Activated CD8-positive, alpha-beta memory T cell treated with anti-CD3 and anti-CD28 coated beads, Interleukin-2, amount 50 U/mL, for 24 hours (primary cell): Measurements from ENCODE around the gene MMAA.
"Not testable (repeated sequence)": the region's sequence is repeated elsewhere in the genome, so short reads cannot be mapped to it uniquely, and the experiment has no call there.

Source experiments
- DNase-seq: peaks from one replicate; pipeline ENCODE4 v3.0.0-alpha.2; 2020; ENCODE audit errors: extremely low read depth

The MMAA gene

DNA sequence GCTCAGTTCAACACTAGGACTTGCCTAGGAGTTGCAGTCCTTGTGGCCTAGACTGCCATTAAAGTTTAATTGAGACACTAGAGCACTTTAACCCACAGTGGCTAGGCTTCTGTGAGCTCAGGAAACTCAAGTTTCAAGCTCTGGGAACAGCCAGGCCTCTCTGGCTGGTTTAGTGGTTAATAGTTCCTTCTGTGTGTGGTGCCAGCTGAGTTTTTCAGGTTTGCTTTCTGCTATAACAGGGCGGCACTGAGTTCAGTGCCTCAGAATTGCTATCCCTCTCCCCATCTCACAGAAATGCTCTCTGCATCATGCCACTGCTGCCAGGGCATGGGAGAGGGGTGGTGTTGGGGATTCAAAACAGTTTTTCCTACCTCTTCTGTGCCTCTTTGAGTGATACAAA lies 15.9 kb downstream of the MMAA start:
- no peak for DNase-seq

DNA sequence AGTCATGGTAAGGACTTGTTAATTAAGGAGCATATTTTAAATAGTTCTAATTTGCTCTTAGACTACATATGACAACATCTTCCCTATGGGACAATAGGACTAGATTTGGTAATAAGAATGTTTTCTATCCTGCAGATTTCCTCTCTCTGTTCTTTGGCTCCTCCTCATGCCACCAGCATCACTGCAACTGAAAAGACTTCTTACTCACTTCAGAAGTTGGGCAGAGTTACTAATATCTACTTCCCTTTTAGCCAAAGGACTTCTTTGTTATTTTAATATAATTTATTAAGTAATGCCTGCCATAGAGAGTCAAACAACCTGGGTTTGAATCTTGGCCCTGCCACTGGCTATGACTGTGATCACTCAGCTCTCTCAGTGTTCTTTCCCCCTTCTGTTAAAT lies 16.4 kb downstream of the MMAA start:
- DNase-seq, result no peak

DNA sequence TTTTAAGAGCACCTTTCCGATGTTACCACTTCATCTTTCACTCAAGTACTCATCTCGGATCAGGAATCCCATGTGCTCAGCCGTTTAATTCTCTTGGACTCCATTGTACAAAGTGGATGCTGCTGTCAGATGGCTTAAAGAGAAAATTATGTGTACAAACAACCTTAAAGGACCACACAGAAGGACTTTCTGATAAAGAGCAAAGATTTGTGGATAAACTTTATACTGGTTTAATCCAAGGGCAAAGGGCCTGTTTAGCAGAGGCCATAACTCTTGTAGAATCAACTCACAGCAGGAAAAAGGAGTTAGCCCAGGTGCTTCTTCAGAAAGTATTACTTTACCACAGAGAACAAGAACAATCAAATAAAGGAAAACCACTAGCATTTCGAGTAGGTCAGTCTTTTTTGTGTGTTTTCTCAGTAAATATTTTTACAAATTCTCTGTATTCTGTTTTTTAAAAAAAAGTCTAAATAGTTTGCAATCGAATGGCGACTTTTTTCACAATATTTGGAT lies 20.1 kb downstream of the MMAA start:
- no peak for DNase-seq

- not testable (repeated sequence) for DNase-seq
Measured at GRCh38 chr4:145640236-145640635, 21.1 kb downstream of the MMAA start.

- no peak for DNase-seq
Measured at GRCh38 chr4:145643295-145643694, 24.1 kb downstream of the MMAA start.

- DNase-seq, result no peak
Measured at GRCh38 chr4:145644699-145645098, 25.5 kb downstream of the MMAA start.

DNA sequence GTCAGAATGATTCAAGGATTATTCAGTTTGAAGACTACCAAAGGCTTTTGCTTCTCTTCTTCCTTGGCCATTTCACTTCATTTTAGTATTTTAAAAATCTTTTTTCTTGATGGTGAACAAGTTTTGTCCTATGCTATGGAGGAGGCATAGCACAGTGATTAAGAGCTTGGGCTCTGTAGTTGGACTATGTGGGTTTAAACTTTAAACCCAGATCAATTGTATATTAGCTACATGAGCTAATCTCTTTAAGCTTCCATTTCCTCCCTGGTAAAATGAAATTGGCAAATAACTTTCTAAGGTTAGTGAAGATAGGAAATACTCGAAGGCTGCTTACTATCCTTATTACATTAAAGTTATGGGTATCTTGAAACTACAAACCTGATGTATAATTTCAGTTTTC lies 37.0 kb downstream of the MMAA start:
- DNase-seq, result no peak

GRCh38 chr4:145660064-145660463 lies 40.9 kb downstream of the MMAA start:
- no peak for DNase-seq

GRCh38 chr4:145663194-145663593 lies 44.0 kb downstream of the MMAA start:
- DNase-seq, result no peak

GRCh38 chr4:145665773-145666172 lies 46.6 kb downstream of the MMAA start:
- no peak for DNase-seq

DNA sequence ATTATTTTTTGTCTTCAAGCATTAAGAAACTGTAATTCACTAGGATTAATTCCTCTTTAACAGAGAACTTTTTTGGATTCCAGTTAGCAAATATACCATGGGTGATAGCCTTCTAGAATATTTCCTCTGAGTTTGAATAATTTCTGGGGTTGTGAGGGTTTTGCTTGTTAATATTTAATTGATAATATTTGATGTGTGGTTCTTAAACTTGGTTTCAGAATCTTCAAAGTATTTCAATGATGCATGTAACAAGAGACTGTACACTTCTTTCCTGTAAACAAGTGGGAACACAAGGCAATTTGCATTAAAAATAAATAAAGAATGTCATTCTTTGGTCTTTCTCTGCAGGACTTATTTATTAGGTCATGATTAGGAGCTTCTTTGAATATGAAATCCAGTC lies 51.2 kb downstream of the MMAA start:
- no peak for DNase-seq

DNA sequence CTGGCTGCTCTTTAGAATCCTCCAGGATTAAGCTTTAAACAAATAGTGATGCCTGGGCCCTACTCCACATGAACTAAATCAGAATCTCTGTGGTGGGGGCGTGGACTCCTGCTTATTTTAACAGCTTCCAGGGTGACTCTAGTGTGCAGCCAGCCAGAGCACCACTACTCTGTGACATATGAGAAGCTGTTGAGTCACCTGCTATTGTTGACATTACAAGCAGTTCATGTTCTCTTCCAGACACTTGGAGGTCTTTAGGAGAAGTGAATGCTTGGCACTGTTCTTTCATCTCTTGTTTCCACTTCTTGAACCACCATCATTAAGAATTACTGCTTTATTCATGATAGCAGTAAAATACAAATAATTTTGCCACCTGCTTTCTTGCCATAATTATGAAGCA lies 60.3 kb downstream of the MMAA start:
- no peak for DNase-seq

DNA sequence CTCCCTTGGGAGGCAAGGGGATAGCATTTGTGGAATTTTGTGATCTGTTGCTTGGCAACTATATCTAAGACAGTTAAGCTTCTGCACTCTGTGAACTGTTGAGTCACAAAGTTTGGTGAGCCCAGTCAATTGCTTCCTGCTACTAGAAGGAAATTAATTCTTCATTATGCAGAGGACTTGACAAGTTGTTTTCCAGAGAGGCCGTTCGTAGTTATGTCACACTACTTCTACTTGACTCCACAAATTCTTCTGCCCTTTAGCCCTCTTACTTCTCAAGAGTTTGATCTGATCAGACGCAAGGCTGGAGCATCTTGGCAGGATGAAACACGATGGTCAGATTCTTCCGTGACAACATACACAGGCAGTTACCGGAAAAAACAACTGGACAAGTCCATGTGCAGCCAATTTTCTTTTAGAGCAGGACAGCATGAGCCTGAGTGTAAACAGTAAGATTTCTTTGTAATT lies 60.8 kb downstream of the MMAA start, which contains the start of gene C4orf51:
C4orf51 (plus strand) TSS at position 156 of the 465 bp plus-strand sequence; CDS start at position 214, 58 bp downstream.
- no peak for DNase-seq

DNA sequence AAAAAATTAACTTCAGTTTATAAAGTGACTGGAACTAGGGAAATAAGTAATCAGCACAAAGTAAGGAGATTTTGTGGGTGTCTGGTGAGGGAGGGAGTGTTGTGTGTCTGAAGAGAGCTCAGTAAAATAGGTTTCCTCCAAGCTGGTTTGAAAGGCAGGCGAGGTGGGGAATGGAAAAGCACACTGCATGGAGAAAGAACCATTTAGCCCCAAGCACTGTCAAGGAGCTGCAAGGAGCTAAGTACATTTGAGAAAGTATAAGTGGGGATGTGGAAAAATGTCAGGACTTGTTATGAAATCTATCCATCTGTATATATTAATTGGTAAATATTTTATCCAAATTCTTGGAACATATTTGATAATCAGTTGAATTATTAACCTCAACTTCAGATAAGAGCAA lies 61.7 kb downstream of the MMAA start:
- no peak for DNase-seq

DNA sequence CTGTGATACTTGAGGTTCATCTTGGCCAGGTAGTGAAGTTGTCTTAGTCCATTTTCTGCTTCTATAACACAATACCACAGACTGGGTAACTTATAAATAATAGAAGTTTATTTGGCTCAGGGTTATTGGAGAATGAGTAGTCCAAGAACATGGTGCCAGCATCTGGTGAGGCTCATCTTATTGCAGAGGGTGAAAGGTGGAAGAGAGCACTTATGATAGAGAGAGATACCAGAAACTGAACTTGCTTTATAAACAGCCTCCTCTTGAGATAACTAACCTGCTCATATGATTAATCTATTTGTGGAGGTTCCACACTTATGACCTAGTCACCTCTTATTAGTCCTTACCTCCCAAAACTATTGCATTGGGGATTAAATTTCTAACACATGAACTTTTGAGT lies 62.3 kb downstream of the MMAA start:
- no peak for DNase-seq

GRCh38 chr4:145681956-145682355 lies 62.8 kb downstream of the MMAA start:
- DNase-seq, result no peak

DNA sequence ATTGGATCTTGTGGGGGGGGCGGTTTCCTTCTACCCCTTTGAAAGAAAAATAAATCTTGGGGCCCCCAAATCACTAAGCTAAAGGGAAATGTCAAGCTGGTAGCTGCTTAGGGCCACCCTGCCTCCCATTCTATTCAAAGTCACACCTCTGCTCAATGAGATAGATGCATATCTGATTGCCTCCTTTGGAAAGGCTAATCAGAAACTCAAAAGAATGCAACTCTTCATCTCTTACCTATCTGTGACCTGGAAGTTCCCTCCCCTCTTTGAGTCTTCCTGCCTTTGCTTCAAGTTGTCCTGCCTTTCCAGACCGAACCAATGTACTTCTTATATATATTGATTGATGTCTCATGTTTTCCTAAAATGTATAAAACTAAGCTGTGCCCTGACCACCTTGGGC lies 67.8 kb downstream of the MMAA start:
- DNase-seq, result no peak

DNA sequence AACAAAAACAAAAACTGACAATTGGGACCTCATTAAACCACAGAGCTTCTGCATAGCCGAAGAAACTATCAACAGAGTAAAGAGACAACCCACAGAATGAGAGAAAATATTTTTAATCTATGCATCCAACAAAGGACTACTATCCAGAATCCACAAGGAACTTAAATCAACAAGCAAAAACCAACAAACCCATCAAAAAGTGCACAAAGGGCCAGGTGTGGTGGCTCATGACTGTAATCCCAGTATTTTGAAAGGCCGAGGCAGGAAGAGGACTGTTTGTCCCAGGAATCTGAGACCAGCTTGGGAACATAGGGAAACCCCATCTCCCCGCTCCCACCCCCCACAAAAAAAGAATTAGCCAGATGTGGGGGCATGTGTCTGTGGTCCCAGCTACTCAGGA lies 71.4 kb downstream of the MMAA start:
- no peak for DNase-seq

DNA sequence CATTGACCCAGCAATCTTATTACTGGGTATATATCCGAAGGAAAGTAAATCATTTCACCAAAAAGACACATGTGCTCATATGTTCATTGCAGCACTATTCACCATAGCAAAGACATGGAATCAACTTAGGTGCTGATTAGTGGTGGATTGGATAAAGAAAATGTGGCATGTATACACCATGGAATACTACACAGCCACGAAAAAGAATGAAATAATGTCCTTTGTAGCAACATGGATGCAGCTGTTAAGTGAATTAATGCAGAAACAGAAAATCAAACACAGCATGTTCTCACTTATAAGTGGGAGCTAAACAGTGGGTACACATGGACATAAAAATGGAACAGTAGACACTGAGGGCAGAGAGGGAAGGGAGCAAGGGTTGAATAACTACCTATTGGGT lies 72.2 kb downstream of the MMAA start:
- not testable (repeated sequence) for DNase-seq

DNA sequence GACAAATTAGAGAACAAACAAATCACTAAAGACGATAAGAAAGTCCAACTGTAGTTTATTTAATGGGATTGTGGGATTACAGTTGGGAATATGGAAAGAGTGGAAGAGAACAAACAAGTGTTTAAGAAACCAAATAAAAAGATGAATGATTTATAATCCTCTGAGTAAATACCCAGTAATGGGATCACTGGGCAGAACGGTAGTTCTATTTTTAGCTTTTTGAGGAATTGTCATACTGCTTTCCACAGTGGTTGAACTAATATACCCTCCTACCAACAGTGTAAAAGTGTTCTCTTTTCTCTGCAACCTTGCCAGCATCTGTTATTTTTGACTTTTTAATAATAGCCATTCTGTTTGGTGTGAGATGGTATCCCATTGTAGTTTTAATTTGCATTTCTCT lies 75.7 kb downstream of the MMAA start:
- no peak for DNase-seq

DNA sequence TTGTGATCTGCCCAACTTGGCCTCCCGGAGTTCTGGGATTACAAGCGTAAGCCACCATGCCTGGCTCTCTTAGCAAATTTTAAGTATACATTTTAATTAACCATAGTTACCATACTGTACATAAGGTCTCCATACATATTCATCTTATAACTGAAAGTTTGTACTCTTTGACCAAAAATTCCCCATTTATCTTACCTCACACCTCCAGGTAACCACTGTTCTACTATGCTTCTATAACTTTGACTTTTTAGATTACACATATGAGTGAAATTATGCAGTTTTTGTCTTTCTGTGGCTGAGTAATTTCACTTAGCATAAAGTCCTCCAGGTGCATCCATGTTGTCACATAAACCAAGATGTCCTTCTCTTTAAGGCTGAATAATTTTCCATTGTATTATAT lies 78.1 kb downstream of the MMAA start:
- DNase-seq, result no peak

GRCh38 chr4:145698507-145698906 lies 79.3 kb downstream of the MMAA start:
- no peak for DNase-seq

DNA sequence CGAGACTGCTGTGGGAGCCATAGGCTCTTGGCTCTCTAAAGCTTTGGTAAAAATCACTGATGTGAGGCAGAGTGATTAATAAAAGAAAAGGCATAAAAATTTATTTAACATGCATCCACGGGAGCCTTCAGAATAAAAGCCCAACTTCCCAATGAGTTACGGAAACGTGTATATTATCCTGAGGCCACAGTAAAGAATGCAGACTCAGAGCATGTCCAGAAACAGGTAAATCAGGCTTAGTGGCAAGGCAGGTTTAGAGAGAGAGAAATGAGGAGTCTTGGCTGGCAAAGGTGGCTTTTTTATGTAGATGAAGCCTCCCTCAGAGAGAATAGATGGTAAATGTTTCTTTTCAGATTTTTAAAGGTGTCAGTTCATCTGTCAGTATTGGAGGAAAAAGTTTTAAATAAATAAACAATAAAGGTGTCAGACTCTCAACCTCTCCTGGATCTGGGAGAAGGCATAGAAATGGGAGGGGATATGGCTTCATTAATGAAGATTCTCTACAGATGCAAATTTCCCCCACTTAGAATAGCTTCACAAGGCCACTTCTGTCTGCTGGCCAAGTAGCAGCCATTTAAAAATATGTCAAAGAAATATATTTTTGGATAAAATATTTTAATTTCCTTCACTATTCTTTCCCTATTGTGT lies 84.8 kb downstream of the MMAA start:
- DNase-seq, result no peak

DNA sequence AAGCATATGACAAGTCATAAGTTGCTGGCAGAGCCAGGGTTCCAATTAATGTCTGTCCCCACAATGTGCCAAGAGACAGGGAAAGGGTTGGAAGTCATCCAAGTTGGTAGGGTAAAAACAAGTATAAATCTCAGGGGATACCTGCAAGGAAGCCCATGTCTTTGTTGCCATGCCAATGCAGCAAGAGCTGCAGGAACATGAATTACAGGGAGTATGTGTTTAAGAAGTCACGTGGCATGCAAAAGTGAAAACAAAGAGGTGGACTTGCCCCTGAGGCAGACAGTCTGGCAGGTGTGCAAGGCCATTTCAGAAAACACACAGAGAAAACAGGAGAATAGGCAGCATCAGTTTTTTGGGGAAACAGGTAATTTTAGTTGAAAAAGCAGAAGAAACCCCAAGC lies 90.2 kb downstream of the MMAA start:
- DNase-seq, result no peak
